HEK293 (cell line): ENCODE results near the gene CORO6.
A peak's percentile ranks its signal among the peaks of the same experiment; 100 is the strongest.

ENCODE experiments used
- CTCF ChIA-PET: fragments of 350-600 bp; formaldehyde crosslinking; extraction: SDS; loops from one replicate; lab custom pipeline; 2021; ENCODE audit warnings: antibody characterized with exemption; lab: Yijun Ruan, JAX
- POLR2A ChIA-PET: fragments of 300-600 bp; formaldehyde crosslinking; extraction: SDS; loops from one replicate; lab custom pipeline; 2020; ENCODE audit warnings: antibody characterized with exemption, inconsistent platforms; lab: Yijun Ruan, JAX
- H3K27ac ChIP-seq: fragments of 200-500 bp; sonication (Bioruptor generic); 2 replicates; pipeline ENCODE4 v1.5.1; 2014; ENCODE audit warnings: low read depth, low read length, control low read depth, inconsistent platforms; ENCODE audit errors: extremely low read depth
- H3K36me3 ChIP-seq, 2 experiments: fragments of 200-500 bp in 1 of 2; sonication (Bioruptor generic) in 1 of 2; 1 replicate in 1 of 2; 2 replicates in 1 of 2; pipeline ENCODE4 v1.5.1; 2014 to 2017; ENCODE audit warnings: inconsistent platforms in 2 of 2, low read length in 2 of 2; ENCODE audit not compliant: control insufficient read depth in 2 of 2, insufficient read depth in 1 of 2
- H3K4me1 ChIP-seq: fragments of 200-500 bp; sonication (Bioruptor generic); 2 replicates; pipeline ENCODE4 v1.5.1; 2014; ENCODE audit warnings: mild to moderate bottlenecking, low read length, inconsistent platforms; ENCODE audit not compliant: control insufficient read depth, insufficient read depth
- H3K4me3 ChIP-seq: 2 replicates; pipeline ENCODE4 v1.5.1; 2011; ENCODE audit warnings: low read depth, mild to moderate bottlenecking, control low read depth, low read length, moderate library complexity
- H3K9me3 ChIP-seq: fragments of 200-500 bp; sonication (Bioruptor generic); 2 replicates; pipeline ENCODE4 v1.5.1; 2014; ENCODE audit warnings: low read depth, low read length, inconsistent platforms; ENCODE audit not compliant: control insufficient read depth, insufficient read depth
- BCL11B ChIP-seq: fragments of 450-650 bp; formaldehyde crosslinking; IDR thresholded peaks from 2 replicates; pipeline ENCODE4 v1.5.1; 2016; ENCODE audit warnings: low read depth, missing biosample characterization, missing genetic modification characterization
- GLI4 ChIP-seq: fragments of 450-650 bp; formaldehyde crosslinking; IDR thresholded peaks from 2 replicates; pipeline ENCODE4 v1.5.1; 2016; ENCODE audit warnings: missing biosample characterization, missing genetic modification characterization
- GLIS1 ChIP-seq: fragments of 450-650 bp; formaldehyde crosslinking; IDR thresholded peaks from 2 replicates; pipeline ENCODE4 v1.5.1; 2016; ENCODE audit warnings: missing biosample characterization, missing genetic modification characterization
- GLIS2 ChIP-seq: fragments of 450-650 bp; formaldehyde crosslinking; IDR thresholded peaks from 2 replicates; pipeline ENCODE4 v1.5.1; 2016; ENCODE audit warnings: missing biosample characterization, missing genetic modification characterization
- ZBTB8A ChIP-seq: fragments of 450-650 bp; formaldehyde crosslinking; IDR thresholded peaks from 2 replicates; pipeline ENCODE4 v1.5.1; 2016; ENCODE audit warnings: missing biosample characterization, missing genetic modification characterization
- ZEB2 ChIP-seq: fragments of 450-650 bp; formaldehyde crosslinking; IDR thresholded peaks from 2 replicates; pipeline ENCODE4 v1.5.1; 2016; ENCODE audit warnings: missing biosample characterization, missing genetic modification characterization
- ZNF560 ChIP-seq: fragments of 450-650 bp; formaldehyde crosslinking; IDR thresholded peaks from 2 replicates; pipeline ENCODE4 v1.5.1; 2017; ENCODE audit warnings: missing biosample characterization, missing genetic modification characterization, borderline replicate concordance
- ZNF561 ChIP-seq: fragments of 450-650 bp; IDR thresholded peaks from 2 replicates; pipeline ENCODE4 v1.5.1; 2018; ENCODE audit warnings: missing biosample characterization, missing genetic modification characterization, borderline replicate concordance
- ZNF624 ChIP-seq: fragments of 450-650 bp; formaldehyde crosslinking; IDR thresholded peaks from 2 replicates; pipeline ENCODE4 v1.5.1; 2017; ENCODE audit warnings: missing biosample characterization, missing genetic modification characterization
- ZNF830 ChIP-seq: fragments of 450-650 bp; IDR thresholded peaks from 2 replicates; pipeline ENCODE4 v1.5.0; 2018; ENCODE audit warnings: missing biosample characterization, missing genetic modification characterization, low read depth, mild to moderate bottlenecking, moderate library complexity
- TF ChIP-seq, protein P1 (sequence below): fragments of 450-650 bp; formaldehyde crosslinking; IDR thresholded peaks from 2 replicates; pipeline ENCODE4 v1.5.1; 2017; ENCODE audit warnings: missing biosample characterization, missing genetic modification characterization
- TF ChIP-seq, protein P2 (sequence below): fragments of 450-650 bp; formaldehyde crosslinking; IDR thresholded peaks from 2 replicates; pipeline ENCODE4 v1.5.1; 2016; ENCODE audit warnings: missing biosample characterization, missing genetic modification characterization
- TF ChIP-seq, protein P3 (sequence below): fragments of 450-650 bp; formaldehyde crosslinking; conservative IDR thresholded peaks from 2 replicates; pipeline ENCODE4 v1.5.1; 2016; ENCODE audit warnings: low read depth, missing biosample characterization, missing genetic modification characterization
- TF ChIP-seq, protein P4 (sequence below): fragments of 450-650 bp; formaldehyde crosslinking; IDR thresholded peaks from 2 replicates; pipeline ENCODE4 v1.5.1; 2016; ENCODE audit warnings: missing biosample characterization, missing genetic modification characterization

The CORO6 gene

DNA sequence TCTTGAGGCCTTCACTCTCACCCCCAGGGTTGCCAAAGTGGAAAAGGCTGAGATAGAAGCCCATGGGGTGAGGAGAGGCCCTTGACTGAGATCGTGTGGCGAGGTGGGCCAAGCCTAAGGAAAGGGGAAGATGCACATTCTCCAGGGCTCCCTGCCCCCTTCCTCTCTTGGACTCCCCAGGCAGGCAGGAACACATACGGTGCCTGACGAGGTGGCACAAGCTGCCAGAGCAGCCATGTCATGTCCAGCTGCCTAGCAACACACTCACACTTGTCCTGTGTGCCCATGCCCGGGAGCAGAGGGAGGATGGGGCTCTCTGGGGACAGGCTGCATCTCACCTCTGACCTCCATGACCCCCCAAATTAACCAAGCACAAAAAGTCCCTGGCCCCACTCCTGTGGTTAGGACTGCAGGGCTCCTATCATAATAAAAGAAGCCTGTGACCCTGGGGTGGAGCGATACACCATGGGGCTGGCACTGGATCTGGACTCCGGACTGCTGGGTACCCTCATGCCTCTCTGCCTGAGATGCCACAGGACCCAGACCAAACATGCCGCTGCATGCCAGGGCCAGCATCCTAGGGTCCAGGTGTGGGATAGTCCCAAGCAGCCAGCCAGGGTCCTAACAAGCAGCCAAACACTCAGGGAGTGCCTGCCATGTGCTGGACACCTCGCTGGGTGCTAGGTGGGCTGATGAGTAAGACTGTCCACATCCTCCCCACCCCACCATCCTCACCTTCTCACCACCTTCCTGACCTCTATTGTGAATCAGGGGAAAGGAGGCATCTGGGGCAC, 35.8 kb downstream of the CORO6 start:
- no peak overlapping the region for H3K4me3 ChIP-seq
- no peak overlapping the region for H3K27ac ChIP-seq
- H3K36me3 ChIP-seq = peaks cover 0 to 35% of the 10 kb centered on the region in 2 experiments; a peak in 1 of 3 replicates
- ChIA-PET CTCF (interaction anchor here (0.6 to 1.8 kb wide), 10 partner anchors 11 to 1412 kb away, joined by 3 to 6 read pairs (median 4); partner anchors contain the start of gene CORO6), POLR2A (interaction anchor here (0.6 to 0.7 kb wide), 2 partner anchors 36 to 456 kb away, joined by 3 to 4 read pairs; no protein-coding TSS in a partner anchor)
- H3K9me3 ChIP-seq = no peaks in the 10 kb centered on the region
- TF ChIP-seq BCL11B (tag by site-specific recombination) (peak; percentile 42; the same call in 1 of the 2 replicates), ZEB2 (tag by site-specific recombination) (no peak)
- H3K4me1 ChIP-seq = peaks cover 14% of the 10 kb centered on the region

DNA sequence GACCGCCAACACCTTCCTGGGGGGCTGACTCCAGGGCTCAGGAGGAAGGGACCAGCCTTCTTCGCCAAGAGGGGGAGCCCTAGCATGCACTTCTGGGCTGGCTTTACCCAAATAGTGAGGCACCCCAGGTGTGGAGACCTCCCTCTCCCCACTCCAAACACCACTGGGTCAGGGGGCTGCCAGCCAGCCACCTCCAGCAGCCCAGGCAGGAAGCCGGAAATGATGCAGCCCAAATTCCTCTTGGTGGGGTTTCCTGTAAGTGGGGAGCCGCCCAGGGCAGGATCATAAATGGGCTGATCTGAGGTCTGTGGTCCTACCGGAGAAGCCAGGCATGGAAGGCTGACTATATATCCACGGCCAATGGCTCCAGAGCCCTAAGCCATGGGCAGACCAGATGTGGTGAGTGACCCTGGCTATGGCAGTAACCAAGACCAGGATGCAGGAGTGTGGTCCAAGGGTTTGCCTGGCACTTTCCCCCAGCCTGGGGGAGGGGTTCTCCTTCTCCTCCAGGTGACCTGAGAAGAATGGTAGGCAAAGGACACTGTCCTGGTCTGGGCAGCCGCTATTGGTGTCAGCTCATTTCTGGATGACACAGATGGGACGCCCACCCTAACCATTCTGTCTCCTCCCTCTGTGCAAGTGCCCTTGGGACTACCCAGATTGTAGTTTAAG, 37.5 kb downstream of the CORO6 start:
- Histone ChIP-seq H3K4me3 (no peak overlapping the region), H3K9me3 (no peaks in the 10 kb centered on the region), H3K4me1 (peaks cover 13% of the 10 kb centered on the region), H3K36me3 (peaks cover 6 to 51% of the 10 kb centered on the region in 2 experiments; a peak in 2 of 3 replicates), H3K27ac (no peak overlapping the region)
- POLR2A ChIA-PET = interaction anchor here (0.6 to 1.2 kb wide), 3 partner anchors 11 to 28 kb away, joined by 3 to 4 read pairs (median 3); no protein-coding TSS in a partner anchor
- CTCF ChIA-PET = interaction anchor here (0.6 to 1.4 kb wide), 3 partner anchors 13 to 508 kb away, joined by 3 to 5 read pairs (median 3); no protein-coding TSS in a partner anchor
- TF ChIP-seq GLIS1 (0 out of 2 replicates have a peak, but pooled peaks have one; percentile 16), GLI4 (no peak), ZBTB8A (tag by site-specific recombination) (0 out of 2 replicates have a peak, but pooled peaks have one; percentile 12), ZNF560 (no peak), GLIS2 (peak; percentile 11; the same call in 1 of the 2 replicates)
- TF ChIP-seq, protein P1, sequence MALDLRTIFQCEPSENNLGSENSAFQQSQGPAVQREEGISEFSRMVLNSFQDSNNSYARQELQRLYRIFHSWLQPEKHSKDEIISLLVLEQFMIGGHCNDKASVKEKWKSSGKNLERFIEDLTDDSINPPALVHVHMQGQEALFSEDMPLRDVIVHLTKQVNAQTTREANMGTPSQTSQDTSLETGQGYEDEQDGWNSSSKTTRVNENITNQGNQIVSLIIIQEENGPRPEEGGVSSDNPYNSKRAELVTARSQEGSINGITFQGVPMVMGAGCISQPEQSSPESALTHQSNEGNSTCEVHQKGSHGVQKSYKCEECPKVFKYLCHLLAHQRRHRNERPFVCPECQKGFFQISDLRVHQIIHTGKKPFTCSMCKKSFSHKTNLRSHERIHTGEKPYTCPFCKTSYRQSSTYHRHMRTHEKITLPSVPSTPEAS (tag by site-specific recombination) = no peak
- TF ChIP-seq, protein P2, sequence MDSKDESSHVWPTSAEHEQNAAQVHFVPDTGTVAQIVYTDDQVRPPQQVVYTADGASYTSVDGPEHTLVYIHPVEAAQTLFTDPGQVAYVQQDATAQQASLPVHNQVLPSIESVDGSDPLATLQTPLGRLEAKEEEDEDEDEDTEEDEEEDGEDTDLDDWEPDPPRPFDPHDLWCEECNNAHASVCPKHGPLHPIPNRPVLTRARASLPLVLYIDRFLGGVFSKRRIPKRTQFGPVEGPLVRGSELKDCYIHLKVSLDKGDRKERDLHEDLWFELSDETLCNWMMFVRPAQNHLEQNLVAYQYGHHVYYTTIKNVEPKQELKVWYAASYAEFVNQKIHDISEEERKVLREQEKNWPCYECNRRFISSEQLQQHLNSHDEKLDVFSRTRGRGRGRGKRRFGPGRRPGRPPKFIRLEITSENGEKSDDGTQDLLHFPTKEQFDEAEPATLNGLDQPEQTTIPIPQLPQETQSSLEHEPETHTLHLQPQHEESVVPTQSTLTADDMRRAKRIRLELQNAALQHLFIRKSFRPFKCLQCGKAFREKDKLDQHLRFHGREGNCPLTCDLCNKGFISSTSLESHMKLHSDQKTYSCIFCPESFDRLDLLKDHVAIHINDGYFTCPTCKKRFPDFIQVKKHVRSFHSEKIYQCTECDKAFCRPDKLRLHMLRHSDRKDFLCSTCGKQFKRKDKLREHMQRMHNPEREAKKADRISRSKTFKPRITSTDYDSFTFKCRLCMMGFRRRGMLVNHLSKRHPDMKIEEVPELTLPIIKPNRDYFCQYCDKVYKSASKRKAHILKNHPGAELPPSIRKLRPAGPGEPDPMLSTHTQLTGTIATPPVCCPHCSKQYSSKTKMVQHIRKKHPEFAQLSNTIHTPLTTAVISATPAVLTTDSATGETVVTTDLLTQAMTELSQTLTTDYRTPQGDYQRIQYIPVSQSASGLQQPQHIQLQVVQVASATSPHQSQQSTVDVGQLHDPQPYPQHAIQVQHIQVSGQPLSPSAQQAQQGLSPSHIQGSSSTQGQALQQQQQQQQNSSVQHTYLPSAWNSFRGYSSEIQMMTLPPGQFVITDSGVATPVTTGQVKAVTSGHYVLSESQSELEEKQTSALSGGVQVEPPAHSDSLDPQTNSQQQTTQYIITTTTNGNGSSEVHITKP (tag by site-specific recombination) = peak; percentile 49; the same call in 1 of the 2 replicates

DNA sequence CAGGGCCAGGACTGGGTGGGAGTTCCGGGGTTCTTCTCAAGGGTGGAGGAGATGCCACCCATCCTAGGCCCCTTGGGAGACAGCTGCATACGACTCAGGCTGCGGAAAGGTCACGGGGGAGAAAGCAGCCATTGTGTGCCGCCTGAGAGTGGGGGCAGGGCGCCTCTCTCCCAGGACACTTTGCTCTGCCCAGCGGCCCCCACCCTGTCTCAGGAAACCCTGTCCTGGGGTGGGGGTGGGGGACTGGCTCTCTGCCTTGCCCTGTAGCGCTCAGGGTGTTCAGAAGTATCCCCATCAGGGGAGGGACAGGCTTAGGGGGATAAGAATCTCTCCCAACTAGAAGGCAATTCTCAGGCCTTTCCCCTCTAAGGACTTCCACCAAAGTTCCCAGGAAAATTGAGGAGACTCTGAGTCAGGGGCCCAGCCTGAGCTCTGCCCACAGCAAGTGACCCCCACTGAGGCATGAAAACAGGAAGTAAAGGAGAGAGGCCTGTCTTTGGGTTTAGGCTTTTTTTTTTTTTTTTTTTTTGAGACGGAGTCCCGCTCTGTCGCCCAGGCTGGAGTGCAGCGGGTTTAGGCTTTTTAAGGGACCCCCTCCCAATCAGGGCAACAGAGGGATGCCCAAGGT, 38.1 kb downstream of the CORO6 start:
- Histone ChIP-seq H3K4me3 (no peak overlapping the region), H3K27ac (no peak overlapping the region)
- CTCF ChIA-PET = no interaction called here

More for the DNA sequence above, 38.1 kb downstream of the CORO6 start:
- Histone ChIP-seq H3K36me3 (peaks cover 7 to 57% of the 10 kb centered on the region in 2 experiments; a peak in 2 of 3 replicates), H3K9me3 (no peaks in the 10 kb centered on the region), H3K4me1 (peaks cover 7% of the 10 kb centered on the region; the same call in 1 of the 2 replicates)
- POLR2A ChIA-PET = interaction anchor here (1.2 kb wide), 2 partner anchors 10 to 26 kb away, joined by 3 to 4 read pairs; no protein-coding TSS in a partner anchor
- TF ChIP-seq ZNF561 (tag by site-specific recombination) = no peak
- no peak for TF ChIP-seq ZNF830 (tag by site-specific recombination)
- TF ChIP-seq, protein P3, sequence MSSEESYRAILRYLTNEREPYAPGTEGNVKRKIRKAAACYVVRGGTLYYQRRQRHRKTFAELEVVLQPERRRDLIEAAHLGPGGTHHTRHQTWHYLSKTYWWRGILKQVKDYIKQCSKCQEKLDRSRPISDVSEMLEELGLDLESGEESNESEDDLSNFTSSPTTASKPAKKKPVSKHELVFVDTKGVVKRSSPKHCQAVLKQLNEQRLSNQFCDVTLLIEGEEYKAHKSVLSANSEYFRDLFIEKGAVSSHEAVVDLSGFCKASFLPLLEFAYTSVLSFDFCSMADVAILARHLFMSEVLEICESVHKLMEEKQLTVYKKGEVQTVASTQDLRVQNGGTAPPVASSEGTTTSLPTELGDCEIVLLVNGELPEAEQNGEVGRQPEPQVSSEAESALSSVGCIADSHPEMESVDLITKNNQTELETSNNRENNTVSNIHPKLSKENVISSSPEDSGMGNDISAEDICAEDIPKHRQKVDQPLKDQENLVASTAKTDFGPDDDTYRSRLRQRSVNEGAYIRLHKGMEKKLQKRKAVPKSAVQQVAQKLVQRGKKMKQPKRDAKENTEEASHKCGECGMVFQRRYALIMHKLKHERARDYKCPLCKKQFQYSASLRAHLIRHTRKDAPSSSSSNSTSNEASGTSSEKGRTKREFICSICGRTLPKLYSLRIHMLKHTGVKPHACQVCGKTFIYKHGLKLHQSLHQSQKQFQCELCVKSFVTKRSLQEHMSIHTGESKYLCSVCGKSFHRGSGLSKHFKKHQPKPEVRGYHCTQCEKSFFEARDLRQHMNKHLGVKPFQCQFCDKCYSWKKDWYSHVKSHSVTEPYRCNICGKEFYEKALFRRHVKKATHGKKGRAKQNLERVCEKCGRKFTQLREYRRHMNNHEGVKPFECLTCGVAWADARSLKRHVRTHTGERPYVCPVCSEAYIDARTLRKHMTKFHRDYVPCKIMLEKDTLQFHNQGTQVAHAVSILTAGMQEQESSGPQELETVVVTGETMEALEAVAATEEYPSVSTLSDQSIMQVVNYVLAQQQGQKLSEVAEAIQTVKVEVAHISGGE (tag by site-specific recombination) = no peak
- TF ChIP-seq ZNF624 (tag by site-specific recombination) = no peak
- TF ChIP-seq, protein P4, sequence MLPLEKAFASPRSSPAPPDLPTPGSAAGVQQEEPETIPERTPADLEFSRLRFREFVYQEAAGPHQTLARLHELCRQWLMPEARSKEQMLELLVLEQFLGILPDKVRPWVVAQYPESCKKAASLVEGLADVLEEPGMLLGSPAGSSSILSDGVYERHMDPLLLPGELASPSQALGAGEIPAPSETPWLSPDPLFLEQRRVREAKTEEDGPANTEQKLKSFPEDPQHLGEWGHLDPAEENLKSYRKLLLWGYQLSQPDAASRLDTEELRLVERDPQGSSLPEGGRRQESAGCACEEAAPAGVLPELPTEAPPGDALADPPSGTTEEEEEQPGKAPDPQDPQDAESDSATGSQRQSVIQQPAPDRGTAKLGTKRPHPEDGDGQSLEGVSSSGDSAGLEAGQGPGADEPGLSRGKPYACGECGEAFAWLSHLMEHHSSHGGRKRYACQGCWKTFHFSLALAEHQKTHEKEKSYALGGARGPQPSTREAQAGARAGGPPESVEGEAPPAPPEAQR = no peak
- TF ChIP-seq GLIS2 = 0 out of 2 replicates have a peak, but pooled peaks have one; percentile 18
